Stimulated activated CD4-positive, alpha-beta T cell treated with anti-CD3 and anti-CD28 coated beads, Interleukin-4, amount 100 ng/mL, for 4 hours (primary cell): ENCODE results near the gene OR1A1.
"Not testable (repeated sequence)": the region's sequence is repeated elsewhere in the genome, so short reads cannot be mapped to it uniquely, and the experiment has no call there.

ENCODE experiments used
- DNase-seq, 2 experiments: peaks; one replicate each; pipeline ENCODE4 v3.0.0-alpha.2; 2020

OR1A1 gene, protein sequence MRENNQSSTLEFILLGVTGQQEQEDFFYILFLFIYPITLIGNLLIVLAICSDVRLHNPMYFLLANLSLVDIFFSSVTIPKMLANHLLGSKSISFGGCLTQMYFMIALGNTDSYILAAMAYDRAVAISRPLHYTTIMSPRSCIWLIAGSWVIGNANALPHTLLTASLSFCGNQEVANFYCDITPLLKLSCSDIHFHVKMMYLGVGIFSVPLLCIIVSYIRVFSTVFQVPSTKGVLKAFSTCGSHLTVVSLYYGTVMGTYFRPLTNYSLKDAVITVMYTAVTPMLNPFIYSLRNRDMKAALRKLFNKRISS

GRCh38 chr17:3207367-3207766, at the start of gene OR1A1:
Gene OR1A1, plus strand, starts transcription at chr17:3207667. Its CDS starts 7,954 bp downstream, at chr17:3215621.
- DNase-seq: no peak

- no peak for DNase-seq
These were observed 39.9 kb upstream of the OR1A1 start for GRCh38 chr17:3167574-3167973.

GRCh38 chr17:3189961-3190360, 17.5 kb upstream of the OR1A1 start:
- no peak for DNase-seq

DNA sequence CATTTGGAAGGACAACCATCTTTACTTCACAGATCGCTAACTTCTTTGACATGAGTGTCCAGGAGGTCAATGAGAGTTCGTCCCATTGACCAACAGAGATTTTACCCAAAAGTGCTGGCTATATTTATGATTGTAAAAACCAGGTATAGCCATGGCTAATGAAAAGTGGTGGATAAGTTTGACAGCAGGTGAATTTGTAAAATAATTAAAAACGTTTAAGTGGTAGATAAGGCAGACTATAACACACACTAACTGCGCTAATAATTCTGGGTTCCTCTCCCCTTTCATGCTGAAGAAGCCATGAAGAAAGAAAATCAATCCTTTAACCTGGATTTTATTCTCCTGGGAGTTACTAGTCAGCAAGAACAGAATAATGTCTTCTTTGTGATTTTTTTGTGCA, 10.2 kb upstream of the OR1A1 start, which contains the start of gene OR1A2:
Gene OR1A2, plus strand, starts transcription at position 301 of the 400 bp plus-strand sequence. Its CDS starts 0 bp downstream, at position 301.
- DNase-seq: no peak

DNA sequence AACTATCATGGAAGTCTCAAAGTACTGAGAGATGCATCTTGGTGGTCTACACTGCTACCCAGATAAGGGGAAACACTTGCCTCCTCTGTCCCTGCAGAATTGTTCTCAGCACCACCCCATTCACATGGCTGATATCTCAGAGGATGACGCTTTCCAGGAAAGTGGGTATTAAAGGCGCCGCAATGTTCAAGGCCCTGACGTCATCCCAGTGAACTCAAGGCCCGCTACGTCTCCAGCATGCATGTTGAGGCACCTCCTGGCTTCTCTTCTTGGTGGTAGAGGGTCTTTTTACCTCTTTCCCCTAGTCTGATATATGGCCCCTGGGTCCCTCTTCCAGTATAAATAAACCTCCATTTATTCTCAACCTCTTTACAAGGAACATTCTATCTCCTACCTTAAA, 1.0 kb downstream of the OR1A1 start:
- no peak for DNase-seq

GRCh38 chr17:3213001-3213400, 5.5 kb downstream of the OR1A1 start:
- no peak for DNase-seq

DNA sequence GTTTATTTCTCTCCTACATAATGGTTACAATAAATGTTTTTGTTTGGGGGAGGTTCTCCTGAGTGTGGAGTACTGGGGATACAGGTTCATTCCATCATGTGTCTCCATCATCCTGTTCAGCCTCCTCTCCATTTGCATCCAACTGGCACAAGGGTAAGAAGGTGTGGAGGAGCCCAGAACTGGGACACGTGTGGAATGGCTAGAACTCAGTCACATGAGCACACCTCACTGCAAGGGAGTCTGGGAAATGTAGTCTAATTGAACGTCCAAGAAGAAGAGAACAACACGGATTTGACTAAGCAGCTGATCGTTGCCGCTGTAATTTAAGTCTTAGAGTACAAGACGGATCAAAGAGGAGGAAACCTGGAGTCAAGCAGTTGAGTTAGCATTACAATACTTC, 6.1 kb downstream of the OR1A1 start:
- DNase-seq: no peak

GRCh38 chr17:3219978-3220377, 12.5 kb downstream of the OR1A1 start:
- DNase-seq: not testable (repeated sequence)

GRCh38 chr17:3221850-3222249, 14.4 kb downstream of the OR1A1 start:
- no peak for DNase-seq

- DNase-seq: no peak
These were observed 15.0 kb downstream of the OR1A1 start for GRCh38 chr17:3222505-3222904.

DNA sequence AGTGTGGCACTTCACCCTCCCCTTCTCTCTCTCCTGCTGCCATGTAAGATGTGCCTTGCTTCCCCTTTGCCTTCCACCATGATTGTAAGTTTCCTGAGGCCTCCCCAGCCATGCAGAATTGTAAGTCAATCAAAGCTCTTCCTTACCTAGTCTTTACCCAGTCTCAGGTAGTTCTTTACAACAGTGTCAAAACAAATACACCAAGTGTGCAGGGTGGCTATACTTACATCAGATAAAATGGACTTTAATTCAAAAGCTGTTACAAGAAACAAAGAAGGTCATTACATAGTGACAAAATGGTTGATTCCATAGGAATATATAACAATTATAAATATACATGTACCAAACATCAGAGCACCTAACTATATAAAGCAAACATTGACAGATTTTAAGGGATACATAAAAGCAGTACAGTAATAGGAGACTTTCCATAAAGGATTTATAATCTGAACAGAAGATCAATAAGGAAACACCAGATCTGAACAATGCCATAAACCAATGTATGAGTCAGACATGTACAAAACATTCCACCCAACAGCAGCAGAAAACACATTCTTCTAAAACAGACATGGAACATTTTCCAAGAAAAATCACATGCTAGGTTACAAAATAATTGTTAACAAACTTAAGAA, 17.4 kb downstream of the OR1A1 start:
- not testable (repeated sequence) for DNase-seq

DNA sequence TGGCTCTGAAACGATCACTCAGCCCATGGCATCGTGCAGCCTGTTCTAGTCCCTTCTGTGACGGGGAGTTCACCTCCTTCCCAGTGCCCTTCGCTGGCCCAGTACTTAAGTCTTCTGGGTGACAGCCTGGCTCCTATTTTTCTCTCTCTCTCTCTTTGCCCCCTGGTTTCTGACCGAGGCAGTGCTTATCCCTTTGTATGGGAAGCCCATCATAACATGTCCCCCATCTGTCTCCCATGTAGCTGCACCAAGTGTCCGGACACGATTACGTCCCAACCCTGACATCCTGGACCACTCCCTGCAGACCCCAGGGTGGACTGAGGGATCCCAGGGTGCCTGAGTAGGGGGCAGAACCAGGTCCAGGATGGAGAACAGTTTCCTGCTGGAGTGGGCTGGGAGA, 24.8 kb downstream of the OR1A1 start:
- not testable (repeated sequence) for DNase-seq

- not testable (repeated sequence) for DNase-seq
These were observed 31.2 kb downstream of the OR1A1 start for GRCh38 chr17:3238685-3239084.

- DNase-seq: not testable (repeated sequence)
These were observed 33.6 kb downstream of the OR1A1 start for GRCh38 chr17:3241044-3241443.

- DNase-seq: not testable (repeated sequence)
These were observed 37.4 kb downstream of the OR1A1 start for GRCh38 chr17:3244841-3245240.

GRCh38 chr17:3249013-3249412, 41.5 kb downstream of the OR1A1 start:
- not testable (repeated sequence) for DNase-seq

DNA sequence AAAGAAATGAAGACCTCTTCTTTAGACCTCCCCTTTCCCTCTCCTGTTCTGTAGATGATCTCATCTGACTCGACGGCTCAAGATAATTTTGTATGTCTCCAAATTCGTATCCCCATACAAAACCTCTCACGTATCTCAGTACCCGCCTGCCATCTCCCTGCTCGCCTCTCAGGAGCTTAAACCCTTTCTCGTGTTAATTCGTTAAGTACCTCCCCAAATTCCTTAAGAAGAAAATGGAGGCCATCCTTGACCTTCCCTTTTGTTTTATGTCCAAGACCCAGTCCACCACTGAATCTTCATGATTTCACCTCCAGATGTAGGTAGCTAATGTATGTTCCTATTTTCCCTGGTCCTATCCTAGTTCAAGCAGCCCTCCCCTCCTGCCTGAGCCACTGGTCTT, 49.1 kb downstream of the OR1A1 start:
- no peak for DNase-seq

- DNase-seq: no peak
These were observed 52.7 kb downstream of the OR1A1 start for GRCh38 chr17:3260163-3260562.

GRCh38 chr17:3260600-3260999, 53.1 kb downstream of the OR1A1 start:
- DNase-seq: no peak
